Measurements from ENCODE around the gene PAPPA2. TPM values are rescaled to one million over a fixed set of nuclear protein-coding genes. Genes with fewer than 3 reads are reported as not detected.
"Not testable (repeated sequence)": the region's sequence is repeated elsewhere in the genome, so short reads cannot be mapped to it uniquely, and the experiment has no call there.

Gene PAPPA2
- total RNA-seq, 1 experiment from 2014 or later: not detected

DNA sequence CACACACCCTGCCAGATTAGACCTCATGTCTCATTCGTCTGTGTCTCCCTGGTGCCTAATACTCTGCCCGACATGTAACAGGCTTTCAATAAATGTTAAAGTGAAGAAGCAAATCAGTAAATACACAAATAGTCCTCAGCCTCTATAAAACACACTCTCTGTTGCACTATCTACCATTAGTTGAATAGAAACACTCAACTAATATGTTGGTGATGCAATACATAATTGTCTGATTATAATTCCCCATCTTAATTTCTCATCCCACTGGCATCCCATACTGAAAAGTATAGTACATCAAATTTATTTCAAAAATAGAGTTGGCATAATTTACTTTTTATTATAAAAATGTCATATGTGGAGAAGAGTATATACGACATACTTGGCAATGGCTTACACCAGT is 162.4 kb downstream of the PAPPA2 start:
- no peak overlapping the region for H2AFZ ChIP-seq
- H3K36me3 ChIP-seq (ENCODE audit: low read depth): no peaks in the 10 kb centered on the region
- no peaks in the 10 kb centered on the region for H3F3A ChIP-seq (ENCODE audit: insufficient read depth, low read depth)
- no peak overlapping the region for H3K4me2 ChIP-seq
- ChIA-PET POLR2A (ENCODE audit: unreplicated experiment) (no interaction called here), CTCF (no interaction called here)
- intact Hi-C loops (cut with micrococcal nuclease; ENCODE audit: unreplicated experiment): no loop called here
- no peaks in the 10 kb centered on the region for H3K27me3 ChIP-seq (ENCODE audit: insufficient read depth, low read depth)
- TF ChIP-seq, protein P1, sequence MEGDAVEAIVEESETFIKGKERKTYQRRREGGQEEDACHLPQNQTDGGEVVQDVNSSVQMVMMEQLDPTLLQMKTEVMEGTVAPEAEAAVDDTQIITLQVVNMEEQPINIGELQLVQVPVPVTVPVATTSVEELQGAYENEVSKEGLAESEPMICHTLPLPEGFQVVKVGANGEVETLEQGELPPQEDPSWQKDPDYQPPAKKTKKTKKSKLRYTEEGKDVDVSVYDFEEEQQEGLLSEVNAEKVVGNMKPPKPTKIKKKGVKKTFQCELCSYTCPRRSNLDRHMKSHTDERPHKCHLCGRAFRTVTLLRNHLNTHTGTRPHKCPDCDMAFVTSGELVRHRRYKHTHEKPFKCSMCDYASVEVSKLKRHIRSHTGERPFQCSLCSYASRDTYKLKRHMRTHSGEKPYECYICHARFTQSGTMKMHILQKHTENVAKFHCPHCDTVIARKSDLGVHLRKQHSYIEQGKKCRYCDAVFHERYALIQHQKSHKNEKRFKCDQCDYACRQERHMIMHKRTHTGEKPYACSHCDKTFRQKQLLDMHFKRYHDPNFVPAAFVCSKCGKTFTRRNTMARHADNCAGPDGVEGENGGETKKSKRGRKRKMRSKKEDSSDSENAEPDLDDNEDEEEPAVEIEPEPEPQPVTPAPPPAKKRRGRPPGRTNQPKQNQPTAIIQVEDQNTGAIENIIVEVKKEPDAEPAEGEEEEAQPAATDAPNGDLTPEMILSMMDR (conservative IDR thresholded peaks at IDR 0.05): no peak
- TF ChIP-seq EZH2 (IDR thresholded peaks at IDR 0.05; ENCODE audit: low read depth): no peak
- no TSS peak for BruUV-seq (replicated peaks)
- H3K4me1 ChIP-seq (replicated peaks; ENCODE audit: insufficient read depth): no peaks in the 10 kb centered on the region
- no peaks in the 10 kb centered on the region for H3K9me2 ChIP-seq (ENCODE audit: insufficient read depth)
- H3K79me2 ChIP-seq (ENCODE audit: low read depth): no peaks in the 10 kb centered on the region
- H3K4me3 ChIP-seq: no peak overlapping the region
- no peaks in the 10 kb centered on the region for H3K9me3 ChIP-seq (ENCODE audit: insufficient read depth, low read depth)
- no peak for DNase-seq
- no peak overlapping the region for H3K27ac ChIP-seq
- no peaks in the 10 kb centered on the region for H4K20me1 ChIP-seq (ENCODE audit: insufficient read depth)

DNA sequence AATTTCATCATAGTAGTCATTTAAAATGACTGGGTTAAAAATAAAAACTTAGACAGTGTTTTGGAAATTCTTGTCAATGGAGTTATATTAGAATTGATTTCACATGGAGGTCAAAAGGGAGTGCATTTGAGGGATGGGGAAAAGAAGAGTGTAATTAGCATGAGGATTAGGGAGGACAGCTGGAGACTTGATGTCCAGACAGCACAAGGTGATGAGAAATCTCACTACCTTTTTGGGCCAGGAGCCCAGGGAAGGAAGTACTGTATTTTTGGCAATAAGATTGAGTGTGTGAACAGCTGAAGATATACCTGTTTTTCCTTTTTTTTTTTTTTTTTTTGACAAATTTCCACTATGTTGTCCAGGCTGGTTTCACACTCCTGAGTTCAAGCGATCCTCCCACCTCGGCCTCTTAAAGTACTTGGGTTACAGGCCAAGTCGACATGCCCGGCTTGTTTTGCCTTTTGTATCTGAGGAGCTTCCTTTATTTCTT is 163.6 kb downstream of the PAPPA2 start:
- intact Hi-C loops (cut with micrococcal nuclease; ENCODE audit: unreplicated experiment): no loop called here

DNA sequence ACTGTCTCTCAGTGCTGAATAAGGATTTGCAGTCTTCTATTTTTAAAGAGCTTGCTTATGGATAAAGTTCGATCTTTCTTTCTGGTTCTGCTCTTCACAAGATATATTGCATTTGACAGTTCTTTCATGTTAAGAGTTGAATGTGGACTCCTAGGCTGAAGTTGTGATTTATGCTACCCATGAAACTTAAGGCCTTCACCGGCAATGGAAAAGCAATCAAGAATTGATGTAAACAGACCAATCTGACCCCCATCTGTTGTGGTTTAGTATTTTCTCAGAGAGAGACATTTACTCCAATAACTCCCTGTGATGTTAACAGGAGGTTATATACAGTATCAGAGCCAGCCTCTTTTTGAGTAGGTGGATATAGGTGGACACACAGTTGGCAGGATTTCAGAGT is 165.8 kb downstream of the PAPPA2 start:
- Histone ChIP-seq H3K4me2 (no peak overlapping the region), H4K20me1 (ENCODE audit: insufficient read depth) (no peaks in the 10 kb centered on the region), H3K27ac (no peak overlapping the region), H3K79me2 (ENCODE audit: low read depth) (no peaks in the 10 kb centered on the region), H3K36me3 (ENCODE audit: low read depth) (no peaks in the 10 kb centered on the region), H3F3A (ENCODE audit: insufficient read depth, low read depth) (no peaks in the 10 kb centered on the region), H3K9me2 (ENCODE audit: insufficient read depth) (no peaks in the 10 kb centered on the region), H2AFZ (no peak overlapping the region), H3K4me3 (no peak overlapping the region), H3K4me1 (replicated peaks; ENCODE audit: insufficient read depth) (no peaks in the 10 kb centered on the region), H3K9me3 (ENCODE audit: insufficient read depth, low read depth) (no peaks in the 10 kb centered on the region), H3K27me3 (ENCODE audit: insufficient read depth, low read depth) (no peaks in the 10 kb centered on the region)
- CTCF ChIA-PET: no interaction called here
- BruUV-seq (replicated peaks): no TSS peak
- DNase-seq: no peak
- no peak for TF ChIP-seq EZH2 (IDR thresholded peaks at IDR 0.05; ENCODE audit: low read depth)
- TF ChIP-seq, protein P1 (conservative IDR thresholded peaks at IDR 0.05): no peak
- intact Hi-C loops (cut with micrococcal nuclease; ENCODE audit: unreplicated experiment): no loop called here
- POLR2A ChIA-PET (ENCODE audit: unreplicated experiment): no interaction called here

More for the DNA sequence above, 163.6 kb downstream of the PAPPA2 start:
- no peaks in the 10 kb centered on the region for H3K27me3 ChIP-seq (ENCODE audit: insufficient read depth, low read depth)
- H3K27ac ChIP-seq: no peak overlapping the region
- H3K9me3 ChIP-seq (ENCODE audit: insufficient read depth, low read depth): no peaks in the 10 kb centered on the region
- no peaks in the 10 kb centered on the region for H4K20me1 ChIP-seq (ENCODE audit: insufficient read depth)
- ChIA-PET CTCF (no interaction called here), POLR2A (ENCODE audit: unreplicated experiment) (no interaction called here)
- no TSS peak for BruUV-seq (replicated peaks)
- no peak overlapping the region for H3K4me3 ChIP-seq
- H3K9me2 ChIP-seq (ENCODE audit: insufficient read depth): no peaks in the 10 kb centered on the region
- H3K36me3 ChIP-seq (ENCODE audit: low read depth): no peaks in the 10 kb centered on the region
- H3K79me2 ChIP-seq (ENCODE audit: low read depth): no peaks in the 10 kb centered on the region
- no peak overlapping the region for H2AFZ ChIP-seq
- no peak for TF ChIP-seq EZH2 (IDR thresholded peaks at IDR 0.05; ENCODE audit: low read depth)
- no peak overlapping the region for H3K4me2 ChIP-seq
- H3K4me1 ChIP-seq (replicated peaks; ENCODE audit: insufficient read depth): no peaks in the 10 kb centered on the region
- no peaks in the 10 kb centered on the region for H3F3A ChIP-seq (ENCODE audit: insufficient read depth, low read depth)
- DNase-seq: no peak

DNA sequence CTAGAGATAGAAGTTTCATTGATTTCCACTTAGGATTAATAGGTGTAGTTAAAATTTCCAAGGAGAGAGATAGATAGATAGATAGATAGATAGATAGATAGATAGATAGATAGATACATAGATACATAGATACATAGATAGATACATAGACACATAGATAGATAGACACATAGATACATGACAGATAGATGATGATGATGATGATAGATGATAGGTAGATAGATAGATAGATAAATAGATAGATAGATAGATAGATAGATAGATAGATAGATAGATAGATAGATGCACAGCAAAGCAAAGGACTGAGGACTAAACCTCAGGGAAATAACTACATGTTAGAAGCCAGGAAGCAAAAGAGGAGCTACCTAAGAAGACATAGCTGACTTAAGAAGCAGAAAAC is 171.8 kb downstream of the PAPPA2 start:
- H3K4me2 ChIP-seq; H2AFZ ChIP-seq; H3F3A ChIP-seq (ENCODE audit: insufficient read depth, low read depth); H3K9me2 ChIP-seq (ENCODE audit: insufficient read depth); H3K9me3 ChIP-seq (ENCODE audit: insufficient read depth, low read depth); H3K4me1 ChIP-seq (replicated peaks; ENCODE audit: insufficient read depth); H3K36me3 ChIP-seq (ENCODE audit: low read depth); DNase-seq; CTCF ChIA-PET; H3K27me3 ChIP-seq (ENCODE audit: insufficient read depth, low read depth); BruUV-seq (replicated peaks); intact Hi-C loops (cut with micrococcal nuclease; ENCODE audit: unreplicated experiment); H3K4me3 ChIP-seq; H4K20me1 ChIP-seq (ENCODE audit: insufficient read depth); POLR2A ChIA-PET (ENCODE audit: unreplicated experiment); H3K79me2 ChIP-seq (ENCODE audit: low read depth); H3K27ac ChIP-seq: not testable (repeated sequence)

All from PC-9 (cell line).